ENCODE results near the gene PRSS21.

DNA sequence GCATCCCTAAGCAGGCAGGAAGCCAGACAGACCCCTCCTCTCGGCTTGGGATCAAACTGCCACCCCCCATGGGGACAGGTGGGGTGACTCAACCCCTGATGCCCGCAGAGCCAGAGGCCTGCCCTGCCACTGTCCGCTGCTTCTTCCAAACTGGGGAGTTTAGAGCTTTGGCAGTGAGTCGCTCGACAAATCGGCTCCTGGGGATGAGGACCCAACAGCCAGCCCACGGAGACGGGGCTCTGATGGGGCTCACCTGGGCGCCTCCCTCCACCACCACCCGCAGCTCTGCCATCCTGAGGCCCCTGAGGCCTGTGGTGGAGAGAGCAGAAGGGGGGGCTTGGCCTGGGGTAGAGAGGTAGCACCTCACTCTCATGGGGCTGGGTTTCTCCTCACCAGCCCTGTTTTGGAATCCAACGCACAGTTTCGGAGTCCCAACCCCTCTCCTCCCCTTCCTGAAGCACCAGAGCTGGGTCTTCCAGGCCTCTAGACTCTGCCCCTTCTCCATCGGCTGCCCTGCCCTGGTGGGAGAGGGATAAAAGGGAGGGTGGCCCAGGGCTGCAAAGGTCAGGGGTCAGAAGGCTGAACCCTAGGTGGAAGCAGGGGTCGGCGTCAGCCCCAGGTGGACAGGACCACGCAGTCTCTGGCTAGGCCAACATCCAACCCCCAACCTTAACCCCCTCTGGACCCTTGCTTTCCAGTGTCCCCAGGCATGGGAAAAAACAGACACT lies 35.1 kb downstream of the PRSS21 start:
- TF ChIP-seq GATA1 (IDR thresholded peaks at IDR 0.05; ENCODE audit: low read depth, low read length): no peak
- no peak for TF ChIP-seq POLR2A (IDR thresholded peaks at IDR 0.05; ENCODE audit: low read length)
